Bronchial smooth muscle cell (primary cell): ENCODE data around the gene POP5. TPM values are rescaled to one million over a fixed set of nuclear protein-coding genes. Genes with fewer than 3 reads are reported as not detected.

ENCODE experiments used
- total RNA-seq: library from RNA; depleted of rRNA; stranded (reverse); fragments of >200 nt; gene quantifications from 2 replicates; pipeline ENCODE4 v1.2.1, GENCODE V29; 2014

POP5 gene
- total RNA-seq, result 43.2 and 61.9 TPM in 2 replicates

GRCh38 chr12:120580787-120581723 lies at the start of gene POP5:
Gene POP5 (minus strand): TSS chr12:120581402. CDS start chr12:120581362, 40 bp downstream.

GRCh38 chr12:120534203-120534702 lies 46.9 kb downstream of the POP5 start, which contains the start of gene RNF10:
Gene RNF10 (plus strand): TSS chr12:120534356. CDS start chr12:120534812, 456 bp downstream.

GRCh38 chr12:120528861-120529525 lies 52.2 kb downstream of the POP5 start, which contains the start of gene COQ5:
Gene COQ5 (minus strand): TSS chr12:120529158. CDS start chr12:120529141, 17 bp downstream.

Other genes starting within 250 kb of the POP5 start
- under 0.01 TPM in 1 of 2 replicates, not detected in the other for gene MSI1, start 212.2 kb downstream of the POP5 start, total RNA-seq
- 754 and 795 TPM in 2 replicates for gene COX6A1, start 143.3 kb downstream of the POP5 start, total RNA-seq
- gene TRIAP1, start 135.0 kb downstream of the POP5 start, total RNA-seq, result 21.0 and 32.2 TPM in 2 replicates
- gene GATC, start 135.0 kb downstream of the POP5 start, total RNA-seq, result 12.2 and 13.6 TPM in 2 replicates
- 185 and 240 TPM in 2 replicates for gene SRSF9, start 111.7 kb downstream of the POP5 start, total RNA-seq
- 252 and 406 TPM in 2 replicates for gene DYNLL1, start 85.3 kb downstream of the POP5 start, total RNA-seq
- 30.6 and 47.5 TPM in 2 replicates for gene COQ5, start 52.2 kb downstream of the POP5 start, total RNA-seq
- 99.9 and 120 TPM in 2 replicates for gene RNF10, start 47.0 kb downstream of the POP5 start, total RNA-seq
- gene CABP1, start 59.2 kb upstream of the POP5 start, total RNA-seq, result 0.16 and 0.17 TPM in 2 replicates
- 107 and 122 TPM in 2 replicates for gene MLEC, start 105.7 kb upstream of the POP5 start, total RNA-seq
- 24.3 and 26.6 TPM in 2 replicates for gene UNC119B, start 129.1 kb upstream of the POP5 start, total RNA-seq
- 13.3 and 14.3 TPM in 2 replicates for gene ACADS, start 144.4 kb upstream of the POP5 start, total RNA-seq